Keratinocyte (primary cell): ENCODE data around the gene VPS13D. TPM values are rescaled to one million over a fixed set of nuclear protein-coding genes. Genes with fewer than 3 reads are reported as not detected.

Source experiments
- DNase-seq: peaks from one replicate; pipeline ENCODE4 v3.0.0-alpha.2; 2011; ENCODE audit warnings: low read depth, missing footprints, low spot score
- FAIRE-seq: peaks from 2 replicates; lab custom pipeline; 2011; peaks lifted over from hg19 to GRCh38; lab: Jason Lieb, UNC
- H2AFZ ChIP-seq: 2 replicates; pipeline ENCODE4 v1.6.0; 2012; ENCODE audit warnings: low read length, control low read depth, inconsistent platforms; ENCODE audit not compliant: control insufficient read depth
- H3K27ac ChIP-seq: 2 replicates; pipeline ENCODE4 v1.5.1; 2011; ENCODE audit warnings: low read length; ENCODE audit not compliant: control insufficient read depth, insufficient read depth
- H3K27me3 ChIP-seq: 3 replicates; pipeline ENCODE4 v1.6.0; 2011; ENCODE audit warnings: low read length; ENCODE audit not compliant: control insufficient read depth, insufficient read depth; ENCODE audit errors: extremely low read depth
- H3K36me3 ChIP-seq, 2 experiments: 2 replicates in 1 of 2; 3 replicates in 1 of 2; pipeline ENCODE4 v1.5.1; 2011; ENCODE audit warnings: low read length in 2 of 2, mild to moderate bottlenecking in 1 of 2; ENCODE audit not compliant: control insufficient read depth in 2 of 2, insufficient read depth in 2 of 2; ENCODE audit errors: extremely low read depth in 1 of 2
- H3K4me1 ChIP-seq: 3 replicates; pipeline ENCODE4 v1.5.1; 2011; ENCODE audit warnings: low read length; ENCODE audit not compliant: control insufficient read depth, insufficient read depth; ENCODE audit errors: extremely low read depth
- H3K4me2 ChIP-seq: 3 replicates; pipeline ENCODE4 v1.6.0; 2011; ENCODE audit warnings: low read depth, low read length; ENCODE audit not compliant: control insufficient read depth, insufficient read depth; ENCODE audit errors: extremely low read depth
- H3K4me3 ChIP-seq, 3 experiments: fragments of 200-600 bp in 1 of 3; sonication (generic) in 1 of 3; 2 replicates in 2 of 3; 3 replicates in 1 of 3; pipeline ENCODE4 v1.5.1; 2011 to 2016; ENCODE audit warnings: low read length in 3 of 3, mild to moderate bottlenecking in 3 of 3, control low read depth in 2 of 3, inconsistent platforms in 1 of 3, low read depth in 1 of 3, mixed read lengths in 1 of 3, mixed run types in 1 of 3, moderate library complexity in 1 of 3; ENCODE audit not compliant: control insufficient read depth in 2 of 3, insufficient read depth in 2 of 3; ENCODE audit errors: extremely low read depth in 1 of 3
- H3K79me2 ChIP-seq: 2 replicates; pipeline ENCODE4 v1.6.0; 2012; ENCODE audit warnings: low read length; ENCODE audit not compliant: control insufficient read depth, insufficient read depth
- H3K9ac ChIP-seq: 3 replicates; pipeline ENCODE4 v1.6.0; 2011; ENCODE audit warnings: low read length; ENCODE audit not compliant: control insufficient read depth, insufficient read depth; ENCODE audit errors: extremely low read depth
- H3K9me1 ChIP-seq: 3 replicates; pipeline ENCODE4 v1.6.0; 2011; ENCODE audit warnings: low read length; ENCODE audit not compliant: control insufficient read depth, insufficient read depth; ENCODE audit errors: extremely low read depth
- H3K9me3 ChIP-seq: 2 replicates; pipeline ENCODE4 v1.5.1; 2012; ENCODE audit warnings: low read depth, low read length; ENCODE audit not compliant: control insufficient read depth
- H4K20me1 ChIP-seq: 3 replicates; pipeline ENCODE4 v1.6.0; 2011; ENCODE audit warnings: low read length; ENCODE audit not compliant: control insufficient read depth, insufficient read depth; ENCODE audit errors: extremely low read depth
- EZH2 ChIP-seq: IDR thresholded peaks from one replicate; pipeline ENCODE4 v1.6.1; 2012; ENCODE audit warnings: inconsistent platforms, mild to moderate bottlenecking, low read length, moderate library complexity
- dilution Hi-C: fragments of 300-500 bp; cut with MboI; formaldehyde crosslinking; loops from one replicate; pipeline ENCODE4 v1.7.0; 2020; ENCODE audit warnings: low sequenced_read_pairs; ENCODE audit not compliant: extremely low pct_ligation_motif_present
- polyA plus RNA-seq, 5 experiments: library from polyadenylated mRNA; depleted of rRNA in 3 of 5; stranded (reverse) in 3 of 5; stranded (forward) in 1 of 5; unstranded in 1 of 5; fragments of >200 nt; gene quantifications; 1 replicate in 1 of 5; 2 replicates in 3 of 5; 3 replicates in 1 of 5; pipeline versions ENCODE4 v1.2.1 to v1.2.3, GENCODE V29; 2011 to 2012; ENCODE audit warnings: missing spikeins in 2 of 5, low read depth in 1 of 5, low replicate concordance in 1 of 5
- TF ChIP-seq, protein P1 (sequence below), 3 experiments: IDR thresholded peaks in 1 of 3; conservative IDR thresholded peaks in 1 of 3; optimal IDR thresholded peaks in 1 of 3; 2 replicates in 2 of 3; 3 replicates in 1 of 3; pipeline versions ENCODE3 to v1.5.1; 2011; ENCODE audit warnings: low read length in 3 of 3, mild to moderate bottlenecking in 3 of 3, moderate library complexity in 2 of 3, control low read depth in 1 of 3, inconsistent platforms in 1 of 3; ENCODE audit not compliant: insufficient read depth in 2 of 3; ENCODE audit errors: extremely low read depth in 1 of 3

The VPS13D gene
- polyA plus RNA-seq, 1 donor (not counting 4 experiments of a cell fraction or from before 2014, with no cell fraction given), result 19.0 TPM

GRCh38 chr1:12327566-12327965, 97.7 kb downstream of the VPS13D start:
- FAIRE-seq (no peak), DNase-seq (no peak)
- H3K9me1 ChIP-seq, result no peaks in the 10 kb centered on the region
- dilution Hi-C loops, result no loop called here
- H3K9ac ChIP-seq, result no peak overlapping the region
- H3K36me3 ChIP-seq, result peaks cover 0 to 32% of the 10 kb centered on the region in 2 experiments
- H3K4me1 ChIP-seq, result no peaks in the 10 kb centered on the region
- no peak overlapping the region for H3K4me3 ChIP-seq
- H3K79me2 ChIP-seq, result no peaks in the 10 kb centered on the region
- no peak overlapping the region for H3K4me2 ChIP-seq
- TF ChIP-seq, protein P1, sequence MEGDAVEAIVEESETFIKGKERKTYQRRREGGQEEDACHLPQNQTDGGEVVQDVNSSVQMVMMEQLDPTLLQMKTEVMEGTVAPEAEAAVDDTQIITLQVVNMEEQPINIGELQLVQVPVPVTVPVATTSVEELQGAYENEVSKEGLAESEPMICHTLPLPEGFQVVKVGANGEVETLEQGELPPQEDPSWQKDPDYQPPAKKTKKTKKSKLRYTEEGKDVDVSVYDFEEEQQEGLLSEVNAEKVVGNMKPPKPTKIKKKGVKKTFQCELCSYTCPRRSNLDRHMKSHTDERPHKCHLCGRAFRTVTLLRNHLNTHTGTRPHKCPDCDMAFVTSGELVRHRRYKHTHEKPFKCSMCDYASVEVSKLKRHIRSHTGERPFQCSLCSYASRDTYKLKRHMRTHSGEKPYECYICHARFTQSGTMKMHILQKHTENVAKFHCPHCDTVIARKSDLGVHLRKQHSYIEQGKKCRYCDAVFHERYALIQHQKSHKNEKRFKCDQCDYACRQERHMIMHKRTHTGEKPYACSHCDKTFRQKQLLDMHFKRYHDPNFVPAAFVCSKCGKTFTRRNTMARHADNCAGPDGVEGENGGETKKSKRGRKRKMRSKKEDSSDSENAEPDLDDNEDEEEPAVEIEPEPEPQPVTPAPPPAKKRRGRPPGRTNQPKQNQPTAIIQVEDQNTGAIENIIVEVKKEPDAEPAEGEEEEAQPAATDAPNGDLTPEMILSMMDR (optimal IDR thresholded peaks at IDR 0.05 in 1 of 3, IDR thresholded peaks at IDR 0.05 in 1 of 3, conservative IDR thresholded peaks at IDR 0.05 in 1 of 3; ENCODE audit: extremely low read depth in 1 of 3, insufficient read depth in 2 of 3, low read length in 3 of 3), result no peak
- no peak for TF ChIP-seq EZH2
- H3K9me3 ChIP-seq, result no peaks in the 10 kb centered on the region
- H3K27me3 ChIP-seq, result no peaks in the 10 kb centered on the region
- no peaks in the 10 kb centered on the region for H4K20me1 ChIP-seq
- no peak overlapping the region for H2AFZ ChIP-seq
- H3K27ac ChIP-seq, result no peak overlapping the region

- TF ChIP-seq EZH2, result no peak
- Histone ChIP-seq H3K4me3 (no peak overlapping the region), H3K4me1 (no peaks in the 10 kb centered on the region), H4K20me1 (no peaks in the 10 kb centered on the region), H3K4me2 (no peak overlapping the region), H3K9me3 (no peaks in the 10 kb centered on the region), H3K36me3 (peaks cover 9 to 31% of the 10 kb centered on the region in 2 experiments), H3K9me1 (no peaks in the 10 kb centered on the region), H3K9ac (no peak overlapping the region), H3K27me3 (no peaks in the 10 kb centered on the region), H3K27ac (no peak overlapping the region), H3K79me2 (no peaks in the 10 kb centered on the region), H2AFZ (no peak overlapping the region)
- no peak for DNase-seq
- no peak for FAIRE-seq
- dilution Hi-C loops, result no loop called here
Observed at GRCh38 chr1:12333036-12333785, 103.4 kb downstream of the VPS13D start.
